Activated T-cell treated with anti-CD3 and anti-CD28 coated beads, Interleukin-2, amount 50 U/mL, for 24 hours (primary cell): ENCODE measurements around the gene WDR70.
"Not testable (repeated sequence)": the region's sequence is repeated elsewhere in the genome, so short reads cannot be mapped to it uniquely, and the experiment has no call there.

Source experiments
- DNase-seq: peaks from one replicate; pipeline ENCODE4 v3.0.0-alpha.2; 2020
- H3K27ac Mint-ChIP-seq: 2 replicates; pipeline ENCODE4 v1.8.0; 2020; ENCODE audit warnings: mild to moderate bottlenecking, mixed read lengths
- H3K27me3 Mint-ChIP-seq: 2 replicates; pipeline ENCODE4 v1.8.0; 2020; ENCODE audit warnings: mixed read lengths
- H3K36me3 Mint-ChIP-seq: 2 replicates; pipeline ENCODE4 v1.8.0; 2020; ENCODE audit warnings: low read depth, mixed read lengths
- H3K4me1 Mint-ChIP-seq: 2 replicates; pipeline ENCODE4 v1.8.0; 2020; ENCODE audit warnings: low read depth, mixed read lengths
- H3K4me3 Mint-ChIP-seq: 2 replicates; pipeline ENCODE4 v1.8.0; 2020; ENCODE audit warnings: mild to moderate bottlenecking, moderate library complexity, mixed read lengths
- H3K9me3 Mint-ChIP-seq: 2 replicates; pipeline ENCODE4 v1.8.0; 2020; ENCODE audit warnings: mixed read lengths

Gene WDR70

DNA sequence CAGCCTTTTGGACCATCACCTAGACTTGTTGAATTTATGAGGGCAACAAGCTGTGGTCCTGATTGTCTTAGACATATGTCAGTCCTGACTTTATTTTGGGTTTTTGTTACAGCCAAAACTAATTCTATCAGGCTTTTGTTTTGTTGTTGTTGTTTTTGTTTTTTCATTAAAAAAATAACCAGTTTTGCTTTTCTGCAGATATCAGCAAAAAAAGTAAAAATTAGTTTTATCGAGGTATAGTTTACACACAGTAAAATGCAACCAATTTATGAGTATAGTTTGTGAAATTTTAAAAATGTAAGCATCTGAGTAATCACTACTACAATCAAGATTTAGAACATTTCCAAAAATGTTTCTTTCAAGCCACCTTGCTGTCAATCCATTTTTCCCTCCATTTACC lies 48.9 kb downstream of the WDR70 start:
- Mint-ChIP-seq H3K36me3 (peaks cover 62% of the 10 kb centered on the region), H3K27ac (no peak overlapping the region), H3K9me3 (no peaks in the 10 kb centered on the region), H3K4me3 (no peak overlapping the region), H3K4me1 (peaks cover 4% of the 10 kb centered on the region), H3K27me3 (no peaks in the 10 kb centered on the region)
- DNase-seq, result no peak

DNA sequence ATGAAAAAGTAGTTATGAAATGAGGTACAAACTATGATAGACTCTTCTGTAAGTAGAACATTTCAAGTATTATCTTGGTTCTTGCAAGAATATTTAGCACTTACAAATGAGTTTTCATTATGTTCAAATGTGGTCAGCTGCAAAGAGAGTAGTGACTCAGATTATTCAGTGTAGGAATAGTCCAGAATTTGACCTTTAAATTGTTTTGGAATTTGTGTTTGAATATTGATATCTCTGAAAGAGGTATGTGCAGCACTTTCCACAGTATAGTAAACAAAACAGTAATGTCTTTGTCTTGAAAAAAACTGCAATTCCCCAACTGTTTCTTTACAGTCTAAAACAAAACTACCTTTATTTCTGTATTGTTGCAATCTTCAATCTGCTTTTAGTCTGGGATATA lies 56.1 kb downstream of the WDR70 start:
- Mint-ChIP-seq H3K4me3 (no peak overlapping the region), H3K9me3 (no peaks in the 10 kb centered on the region), H3K27ac (no peak overlapping the region), H3K27me3 (no peaks in the 10 kb centered on the region), H3K4me1 (peaks cover 21% of the 10 kb centered on the region), H3K36me3 (peaks cover 48% of the 10 kb centered on the region)
- no peak for DNase-seq

DNA sequence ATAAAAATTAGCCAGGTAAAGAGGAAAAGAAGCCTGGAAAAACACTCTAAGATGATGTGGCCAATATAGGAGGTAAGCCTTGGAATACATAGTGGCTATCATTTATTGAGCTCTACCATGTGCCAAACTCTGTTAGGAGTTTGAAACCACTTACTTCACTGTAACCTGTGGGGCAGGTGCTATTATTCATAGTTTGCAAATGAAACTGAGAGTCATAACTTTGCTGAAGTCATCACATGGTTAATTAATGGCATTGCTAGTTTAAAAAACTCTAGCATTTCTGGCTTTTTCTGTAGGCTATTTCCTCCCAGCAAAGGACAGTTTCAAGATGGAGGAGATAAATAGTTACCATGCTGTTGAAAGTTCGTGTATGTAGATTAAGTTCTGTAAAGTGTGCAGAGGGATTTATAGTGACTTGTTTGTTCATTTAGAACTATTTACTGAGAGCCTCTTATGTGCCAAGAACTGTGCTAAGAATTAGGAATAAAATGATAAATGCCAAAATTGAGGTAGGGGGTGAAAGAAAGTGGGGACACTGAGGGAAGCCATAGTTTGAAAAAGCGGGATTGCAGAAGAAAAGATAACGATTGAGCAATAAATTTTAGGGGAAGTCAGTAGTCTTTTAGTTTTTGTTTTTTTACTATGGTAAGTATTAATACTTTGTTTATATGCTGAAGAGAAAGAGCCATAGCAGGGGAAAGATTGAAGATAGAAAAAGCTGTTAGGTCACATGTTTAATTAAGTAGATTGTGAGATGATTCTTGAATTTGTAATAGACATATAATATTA lies 57.2 kb downstream of the WDR70 start:
- peaks cover 52% of the 10 kb centered on the region for H3K36me3 Mint-ChIP-seq
- no peak overlapping the region for H3K27ac Mint-ChIP-seq
- no peaks in the 10 kb centered on the region for H3K9me3 Mint-ChIP-seq

DNA sequence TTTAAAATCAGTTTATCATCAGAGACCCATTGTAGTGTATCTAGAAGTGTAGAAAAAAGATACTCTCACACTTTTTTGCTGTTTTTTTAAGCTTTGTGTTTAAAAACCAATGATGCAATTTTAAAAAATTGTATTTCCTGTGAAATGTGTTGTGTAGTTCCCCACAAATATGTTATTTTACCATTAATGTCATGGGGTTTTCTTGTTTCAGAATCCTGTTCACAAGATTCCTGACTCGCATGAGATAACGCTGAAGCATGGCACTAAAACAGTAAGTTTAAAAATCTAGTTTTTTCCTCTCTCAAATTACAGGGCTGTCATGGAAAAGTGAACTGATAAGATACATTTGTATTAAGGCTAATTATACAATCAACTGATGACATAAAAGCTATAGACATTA lies 58.6 kb downstream of the WDR70 start:
- Mint-ChIP-seq H3K27ac (no peak overlapping the region), H3K27me3 (no peaks in the 10 kb centered on the region), H3K9me3 (no peaks in the 10 kb centered on the region), H3K36me3 (peaks cover 53% of the 10 kb centered on the region), H3K4me3 (no peak overlapping the region), H3K4me1 (peaks cover 21% of the 10 kb centered on the region)
- DNase-seq, result no peak

More for the DNA sequence above, 57.2 kb downstream of the WDR70 start:
- no peak for DNase-seq
- H3K4me1 Mint-ChIP-seq, result peaks cover 21% of the 10 kb centered on the region
- no peaks in the 10 kb centered on the region for H3K27me3 Mint-ChIP-seq
- H3K4me3 Mint-ChIP-seq, result no peak overlapping the region

DNA sequence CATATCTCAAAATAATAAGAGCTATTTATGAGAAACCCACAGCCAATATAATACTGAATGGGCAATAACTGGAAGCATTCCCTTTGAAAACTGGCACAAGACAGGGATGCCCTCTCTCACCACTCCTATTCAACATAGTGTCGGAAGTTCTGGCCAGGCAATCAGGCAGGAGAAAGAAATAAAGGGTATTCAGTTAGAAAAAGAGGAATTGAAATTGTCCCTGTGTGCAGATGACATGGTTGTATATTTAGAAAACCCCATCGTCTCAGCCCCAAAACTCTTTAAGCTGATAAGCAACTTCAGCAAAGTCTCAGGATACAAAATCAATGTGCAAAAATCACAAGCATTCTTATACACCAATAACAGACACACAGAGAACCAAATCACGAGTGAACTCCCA lies 66.7 kb downstream of the WDR70 start:
- DNase-seq, H3K4me1 Mint-ChIP-seq, H3K27ac Mint-ChIP-seq, H3K9me3 Mint-ChIP-seq, H3K27me3 Mint-ChIP-seq, H3K4me3 Mint-ChIP-seq: not testable (repeated sequence)
- peaks cover 79% of the 10 kb centered on the region for H3K36me3 Mint-ChIP-seq

DNA sequence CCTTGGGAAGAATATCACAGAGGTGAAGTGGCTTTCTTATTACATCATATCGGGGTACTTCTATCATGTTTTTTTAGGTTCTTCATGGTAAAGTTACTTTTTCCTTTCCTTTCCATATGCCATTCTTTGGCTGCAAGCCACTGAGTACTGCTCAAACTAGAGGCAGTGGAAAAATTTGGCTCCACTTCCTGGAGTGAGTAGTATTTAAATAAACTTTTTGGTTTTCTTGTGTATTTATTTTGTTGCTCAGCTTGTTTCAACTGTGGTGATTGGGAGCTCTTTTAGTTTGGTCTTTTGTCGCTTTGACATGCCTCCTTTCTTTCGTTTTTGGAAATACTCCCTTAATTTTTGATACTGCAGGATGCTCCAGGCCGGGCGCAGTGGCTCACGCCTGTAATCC lies 69.8 kb downstream of the WDR70 start:
- Mint-ChIP-seq H3K36me3 (peaks cover 85% of the 10 kb centered on the region), H3K27ac (no peak overlapping the region)

DNA sequence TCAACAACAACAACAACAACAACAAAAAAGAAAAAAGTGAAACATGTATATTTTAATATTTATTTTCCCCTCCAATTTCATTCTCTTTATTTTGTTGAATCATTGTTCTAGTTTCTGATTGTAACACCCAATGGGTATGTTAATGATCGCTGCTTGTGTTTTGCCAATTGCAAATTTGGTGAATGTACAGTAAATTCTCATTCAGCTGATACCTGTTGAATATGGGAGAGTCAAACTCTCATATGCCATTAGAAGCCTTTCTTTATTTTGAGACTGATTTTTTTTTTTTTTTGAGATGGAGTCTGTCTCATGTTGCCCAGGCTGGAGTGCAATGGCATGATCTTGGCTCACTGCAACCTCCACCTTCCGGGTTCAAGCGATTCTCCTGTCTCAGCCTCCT lies 72.9 kb downstream of the WDR70 start:
- H3K36me3 Mint-ChIP-seq, result peaks cover 71% of the 10 kb centered on the region

More for the DNA sequence above, 69.8 kb downstream of the WDR70 start:
- Mint-ChIP-seq H3K27me3 (no peaks in the 10 kb centered on the region), H3K4me1 (peaks cover 5% of the 10 kb centered on the region), H3K4me3 (no peak overlapping the region), H3K9me3 (peaks cover 17% of the 10 kb centered on the region)
- no peak for DNase-seq

DNA sequence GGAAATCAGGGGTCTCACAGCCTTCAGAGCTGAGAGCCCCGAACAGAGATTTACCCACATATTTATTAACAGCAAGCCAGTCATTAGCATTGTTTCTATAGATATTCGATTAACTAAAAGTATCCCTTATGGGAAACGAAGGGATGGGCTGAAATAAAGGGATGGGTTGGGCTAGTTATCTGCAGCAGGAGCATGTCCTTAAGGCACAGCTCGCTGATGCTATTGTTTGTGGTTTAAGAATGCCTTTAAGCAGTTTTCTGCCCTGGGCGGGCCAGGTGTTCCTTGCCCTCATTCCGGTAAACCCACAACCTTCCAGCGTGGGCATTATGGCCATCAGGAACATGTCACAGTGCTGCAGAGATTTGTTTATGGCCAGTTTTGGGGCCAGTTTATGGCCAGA lies 74.1 kb downstream of the WDR70 start:
- peaks cover 16% of the 10 kb centered on the region for H3K4me1 Mint-ChIP-seq
- not testable (repeated sequence) for H3K27me3 Mint-ChIP-seq, H3K4me3 Mint-ChIP-seq, H3K27ac Mint-ChIP-seq, DNase-seq
- peaks cover 69% of the 10 kb centered on the region for H3K36me3 Mint-ChIP-seq
- peaks cover 13% of the 10 kb centered on the region for H3K9me3 Mint-ChIP-seq

More for the DNA sequence above, 72.9 kb downstream of the WDR70 start:
- not testable (repeated sequence) for DNase-seq, H3K27ac Mint-ChIP-seq, H3K4me3 Mint-ChIP-seq, H3K27me3 Mint-ChIP-seq
- H3K4me1 Mint-ChIP-seq, result peaks cover 16% of the 10 kb centered on the region
- peaks cover 13% of the 10 kb centered on the region for H3K9me3 Mint-ChIP-seq

DNA sequence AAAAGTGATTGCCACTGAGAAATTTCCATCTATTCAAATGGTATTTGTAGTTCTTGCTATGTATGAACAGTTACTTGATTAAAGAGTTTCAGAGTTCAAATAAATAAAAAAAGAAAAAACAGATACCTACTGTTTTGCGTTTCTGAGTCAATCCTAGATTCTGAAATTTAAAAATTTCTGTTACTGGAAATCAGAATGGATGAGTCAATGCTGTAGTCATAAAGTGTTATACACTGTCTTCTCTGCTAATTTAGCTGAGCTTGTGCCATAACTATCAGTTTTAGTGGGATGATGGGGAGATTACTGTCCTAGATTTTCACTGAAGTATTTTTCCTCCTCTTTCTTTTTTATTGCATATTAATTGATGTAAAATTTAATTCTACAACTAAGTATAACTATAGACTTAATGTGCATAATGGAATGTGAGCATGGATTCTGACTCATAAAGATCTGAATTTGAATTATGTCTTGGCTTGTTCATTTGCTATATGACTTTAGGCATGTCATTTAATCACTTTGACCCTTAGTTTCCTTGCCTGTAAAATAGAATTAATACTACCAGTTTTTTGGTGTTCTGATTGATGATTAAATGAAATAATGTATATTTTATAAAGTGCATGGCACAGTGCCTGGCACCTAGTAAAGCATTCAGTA lies 75.4 kb downstream of the WDR70 start:
- H3K27me3 Mint-ChIP-seq, H3K4me3 Mint-ChIP-seq, H3K9me3 Mint-ChIP-seq, DNase-seq: not testable (repeated sequence)
- Mint-ChIP-seq H3K4me1 (peaks cover 16% of the 10 kb centered on the region), H3K27ac (peak overlapping the region; percentile 85), H3K36me3 (peaks cover 61% of the 10 kb centered on the region)

DNA sequence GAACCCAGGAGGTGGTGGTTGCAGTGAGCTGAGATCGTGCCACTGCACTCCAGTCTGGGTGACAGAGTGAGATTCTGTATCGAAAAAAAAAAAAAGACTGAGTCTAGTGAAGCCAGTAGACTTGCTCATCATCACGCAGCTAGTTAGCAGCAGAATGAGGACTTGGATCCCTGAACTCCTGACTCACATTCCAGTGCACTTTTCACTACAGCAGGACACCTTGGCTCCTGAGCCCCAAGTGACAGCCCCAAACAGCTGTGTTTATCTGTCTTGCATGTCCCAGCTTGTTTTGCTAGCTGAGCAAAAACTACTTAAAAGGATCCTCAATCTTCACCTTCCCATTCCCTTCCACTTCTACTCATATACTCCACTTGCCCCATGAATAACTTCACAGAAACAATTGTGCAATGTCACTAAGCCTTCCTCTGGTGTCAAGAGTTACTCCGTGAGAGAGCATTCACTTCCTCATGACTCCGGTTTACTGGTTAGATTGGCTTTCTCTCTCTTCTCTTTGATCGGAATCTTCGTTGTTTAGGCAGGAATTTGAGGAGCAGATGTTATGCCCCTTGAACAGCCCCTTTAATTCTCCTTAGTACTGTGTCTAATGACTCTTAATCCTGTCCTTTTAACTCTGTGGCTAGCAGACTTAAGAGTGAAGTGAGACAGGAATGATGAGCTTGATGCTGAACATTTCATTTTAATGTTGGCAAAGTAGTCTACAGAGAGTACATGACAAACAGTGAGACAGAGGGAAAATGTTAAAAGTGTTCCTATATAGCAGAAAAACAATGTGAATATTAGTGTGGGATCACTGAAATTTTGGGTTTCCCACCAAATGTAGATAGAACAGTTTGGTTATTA lies 84.3 kb downstream of the WDR70 start:
- not testable (repeated sequence) for H3K27me3 Mint-ChIP-seq, H3K9me3 Mint-ChIP-seq, H3K27ac Mint-ChIP-seq, H3K4me3 Mint-ChIP-seq, DNase-seq, H3K4me1 Mint-ChIP-seq
- peaks cover 30% of the 10 kb centered on the region for H3K36me3 Mint-ChIP-seq

DNA sequence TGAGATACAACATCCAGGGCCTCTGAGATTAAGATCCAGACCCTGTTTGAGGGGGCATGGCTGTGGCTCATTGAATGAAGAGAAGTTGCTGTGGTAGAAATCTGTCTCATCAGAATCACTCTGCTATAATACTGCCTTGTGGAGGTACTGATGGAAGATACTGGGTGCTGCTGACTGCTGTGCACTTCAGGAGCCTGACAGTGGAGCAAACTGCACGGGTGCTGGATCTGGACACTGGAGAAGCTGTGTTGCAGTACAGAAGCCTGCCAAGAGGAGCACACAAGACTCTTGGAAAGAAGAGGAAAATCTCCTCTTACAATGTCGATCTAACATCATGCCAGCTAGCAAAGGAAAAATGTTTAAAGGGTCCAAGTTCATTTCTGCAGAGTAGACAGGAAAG lies 85.5 kb downstream of the WDR70 start:
- H3K4me3 Mint-ChIP-seq, DNase-seq, H3K9me3 Mint-ChIP-seq, H3K27me3 Mint-ChIP-seq, H3K4me1 Mint-ChIP-seq, H3K27ac Mint-ChIP-seq: not testable (repeated sequence)
- peaks cover 37% of the 10 kb centered on the region for H3K36me3 Mint-ChIP-seq

DNA sequence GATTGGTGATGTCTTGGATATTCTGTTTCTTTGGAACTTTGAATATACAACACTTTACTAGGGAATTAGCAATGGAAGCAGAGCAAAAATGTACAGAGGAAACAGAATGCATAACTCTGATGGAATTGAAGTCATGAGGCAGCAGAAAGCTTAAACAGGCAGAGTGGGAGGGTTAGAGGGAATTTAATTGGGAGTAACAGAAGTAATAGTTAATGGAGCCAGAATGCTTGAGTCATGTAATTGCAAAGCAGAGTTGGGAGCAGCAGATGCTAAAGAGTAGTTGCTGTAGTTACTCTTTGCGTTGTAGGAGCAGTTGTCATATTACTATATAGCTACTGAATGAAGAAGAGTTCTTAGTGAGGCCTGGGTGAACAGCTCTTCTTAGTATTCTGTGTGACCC lies 90.3 kb downstream of the WDR70 start:
- not testable (repeated sequence) for H3K4me1 Mint-ChIP-seq, DNase-seq, H3K9me3 Mint-ChIP-seq, H3K27ac Mint-ChIP-seq, H3K27me3 Mint-ChIP-seq, H3K4me3 Mint-ChIP-seq
- peaks cover 39% of the 10 kb centered on the region for H3K36me3 Mint-ChIP-seq

DNA sequence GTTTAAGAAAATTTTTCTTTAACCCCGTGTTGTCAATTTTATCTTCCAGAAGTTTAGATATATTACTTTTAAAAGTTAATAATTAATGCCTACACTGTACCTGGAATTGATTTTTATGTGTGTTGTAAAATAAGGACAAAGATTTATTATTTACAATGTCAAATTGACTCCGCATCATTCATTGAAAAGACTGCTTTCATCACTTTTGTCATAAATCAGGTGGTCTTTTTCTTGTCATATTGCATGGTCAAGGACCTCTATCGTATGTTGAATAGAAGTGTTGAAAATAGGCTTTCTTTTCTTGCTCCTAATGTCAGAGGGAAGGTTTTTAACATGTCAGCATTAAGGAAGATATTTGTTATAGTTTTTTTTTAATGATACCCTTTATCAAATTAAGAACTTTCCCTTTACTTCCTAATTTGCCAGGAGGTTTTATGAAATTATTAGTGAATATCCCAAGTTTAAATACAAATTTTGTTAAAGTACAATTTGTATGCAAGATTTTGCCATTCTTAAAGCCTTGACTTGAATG lies 92.6 kb downstream of the WDR70 start:
- Mint-ChIP-seq H3K27ac (no peak overlapping the region), H3K27me3 (no peaks in the 10 kb centered on the region), H3K36me3 (peaks cover 39% of the 10 kb centered on the region), H3K4me3 (no peak overlapping the region), H3K4me1 (no peaks in the 10 kb centered on the region), H3K9me3 (no peaks in the 10 kb centered on the region)
- no peak for DNase-seq

DNA sequence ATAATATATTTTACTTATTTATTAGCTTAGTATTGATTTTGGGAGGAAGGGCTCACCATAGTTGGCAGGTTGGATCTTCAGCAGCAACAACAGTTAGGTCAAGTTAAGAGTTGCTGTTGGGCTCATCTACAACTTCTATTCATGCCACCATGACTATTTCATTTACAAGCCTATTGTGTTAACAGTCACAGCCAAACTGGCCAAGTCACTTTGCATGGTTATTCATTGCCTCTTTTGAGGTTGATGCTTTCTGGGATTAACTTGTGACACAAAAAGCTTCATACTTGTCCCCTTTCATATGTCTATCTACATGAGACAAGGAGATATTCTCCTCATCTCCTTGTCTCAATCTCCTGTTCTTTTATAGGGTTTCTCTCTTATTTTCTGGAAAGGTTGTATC lies 98.3 kb downstream of the WDR70 start:
- Mint-ChIP-seq H3K9me3 (peaks cover 14% of the 10 kb centered on the region), H3K36me3 (peaks cover 72% of the 10 kb centered on the region), H3K27me3 (no peaks in the 10 kb centered on the region), H3K4me3 (no peak overlapping the region), H3K4me1 (no peaks in the 10 kb centered on the region), H3K27ac (no peak overlapping the region)
- no peak for DNase-seq
